Dendritic cell treated with granulocyte-macrophage colony-stimulating factor and Interleukin-4, amounts not matched to agents 40 ng/mL and 50 ng/mL, for 4 days (primary cell): ENCODE measurements around the gene CD79A.
"Not testable (repeated sequence)": the region's sequence is repeated elsewhere in the genome, so short reads cannot be mapped to it uniquely, and the experiment has no call there.

Source experiments
- H3K27ac Mint-ChIP-seq: one replicate; pipeline ENCODE4 v1.8.0; 2022; ENCODE audit warnings: mild to moderate bottlenecking, mixed read lengths
- H3K27me3 Mint-ChIP-seq: one replicate; pipeline ENCODE4 v1.8.0; 2022; ENCODE audit warnings: mild to moderate bottlenecking, mixed read lengths
- H3K36me3 Mint-ChIP-seq: one replicate; pipeline ENCODE4 v1.8.0; 2022; ENCODE audit warnings: low read depth, mixed read lengths
- H3K4me1 Mint-ChIP-seq: one replicate; pipeline ENCODE4 v1.8.0; 2022; ENCODE audit warnings: low read depth, mixed read lengths
- H3K4me3 Mint-ChIP-seq: one replicate; pipeline ENCODE4 v1.8.0; 2022; ENCODE audit warnings: mild to moderate bottlenecking, moderate library complexity, mixed read lengths
- H3K9me3 Mint-ChIP-seq: one replicate; pipeline ENCODE4 v1.8.0; 2022; ENCODE audit warnings: mixed read lengths
- intact Hi-C: fragments of 100-400 bp; cut with micrococcal nuclease; formaldehyde crosslinking; loops from one replicate; pipeline ENCODE4 v1.15.0; 2022

The CD79A gene

GRCh38 chr19:41870401-41870873 is 6.6 kb upstream of the CD79A start:
- Mint-ChIP-seq H3K9me3 (no peaks in the 10 kb centered on the region), H3K4me3 (peak overlapping the region; percentile 17), H3K36me3 (peaks cover 75% of the 10 kb centered on the region), H3K4me1 (peaks cover 81% of the 10 kb centered on the region), H3K27ac (peak overlapping the region; percentile 77), H3K27me3 (no peaks in the 10 kb centered on the region)
- intact Hi-C loops = loop anchor here (5.0 kb wide), 1 partner anchor 87 kb away; the partner anchor contains the start of gene RABAC1

GRCh38 chr19:41871573-41872383 is 5.3 kb upstream of the CD79A start:
- Mint-ChIP-seq H3K27ac (peak overlapping the region; percentile 77), H3K4me3 (no peak overlapping the region), H3K9me3 (no peaks in the 10 kb centered on the region), H3K4me1 (peaks cover 76% of the 10 kb centered on the region), H3K27me3 (no peaks in the 10 kb centered on the region), H3K36me3 (peaks cover 61% of the 10 kb centered on the region)
- intact Hi-C loops = loop anchor here (2.0 to 5.0 kb wide), 2 partner anchors 63 to 86 kb away; partner anchors contain the start of gene RABAC1

- peak overlapping the region; percentile 77 for H3K27ac Mint-ChIP-seq
- H3K9me3 Mint-ChIP-seq = no peaks in the 10 kb centered on the region
- H3K27me3 Mint-ChIP-seq = no peaks in the 10 kb centered on the region
- peaks cover 76% of the 10 kb centered on the region for H3K4me1 Mint-ChIP-seq
- peaks cover 55% of the 10 kb centered on the region for H3K36me3 Mint-ChIP-seq
- intact Hi-C loops = loop anchor here (2.0 to 5.0 kb wide), 2 partner anchors 62 to 85 kb away; partner anchors contain the start of gene RABAC1
- H3K4me3 Mint-ChIP-seq = peak overlapping the region; percentile 20
These were observed 4.7 kb upstream of the CD79A start for GRCh38 chr19:41872384-41872774.

GRCh38 chr19:41872775-41873647 is 4.1 kb upstream of the CD79A start:
- Mint-ChIP-seq H3K4me3 (no peak overlapping the region), H3K27me3 (no peaks in the 10 kb centered on the region), H3K27ac (no peak overlapping the region), H3K36me3 (peaks cover 49% of the 10 kb centered on the region), H3K4me1 (peaks cover 76% of the 10 kb centered on the region), H3K9me3 (no peaks in the 10 kb centered on the region)
- intact Hi-C loops = loop anchor here (2.0 to 5.0 kb wide), 2 partner anchors 62 to 84 kb away; partner anchors contain the start of gene RABAC1

- H3K4me3 Mint-ChIP-seq, intact Hi-C loops: not testable (repeated sequence)
- H3K4me1 Mint-ChIP-seq = peaks cover 61% of the 10 kb centered on the region
These were observed 1.1 kb upstream of the CD79A start for GRCh38 chr19:41875973-41876372.

GRCh38 chr19:41877916-41878905 is 1.1 kb downstream of the CD79A start:
- Mint-ChIP-seq H3K27me3 (no peaks in the 10 kb centered on the region), H3K4me3 (peak overlapping the region; percentile 2), H3K36me3 (no peaks in the 10 kb centered on the region), H3K4me1 (peaks cover 51% of the 10 kb centered on the region), H3K9me3 (no peaks in the 10 kb centered on the region), H3K27ac (peak overlapping the region; percentile 73)
- intact Hi-C loops = no loop called here

More at GRCh38 chr19:41875973-41876372, 1.1 kb upstream of the CD79A start:
- not testable (repeated sequence) for H3K9me3 Mint-ChIP-seq, H3K27ac Mint-ChIP-seq, H3K27me3 Mint-ChIP-seq
- H3K36me3 Mint-ChIP-seq = peaks cover 19% of the 10 kb centered on the region

GRCh38 chr19:41879080-41879479 is 2.0 kb downstream of the CD79A start:
- intact Hi-C loops = no loop called here
- Mint-ChIP-seq H3K27ac (peak overlapping the region; percentile 73), H3K9me3 (no peaks in the 10 kb centered on the region)

GRCh38 chr19:41879670-41880328 is 2.7 kb downstream of the CD79A start:
- Mint-ChIP-seq H3K27ac (peak overlapping the region; percentile 47), H3K9me3 (no peaks in the 10 kb centered on the region), H3K27me3 (no peaks in the 10 kb centered on the region), H3K4me1 (peaks cover 53% of the 10 kb centered on the region), H3K36me3 (peaks cover 8% of the 10 kb centered on the region), H3K4me3 (no peak overlapping the region)
- intact Hi-C loops = no loop called here

More at GRCh38 chr19:41879080-41879479, 2.0 kb downstream of the CD79A start:
- Mint-ChIP-seq H3K27me3 (no peaks in the 10 kb centered on the region), H3K4me1 (peaks cover 48% of the 10 kb centered on the region), H3K4me3 (no peak overlapping the region), H3K36me3 (peaks cover 6% of the 10 kb centered on the region)

- Mint-ChIP-seq H3K4me1 (peaks cover 58% of the 10 kb centered on the region), H3K27me3 (no peaks in the 10 kb centered on the region), H3K27ac (peak overlapping the region; percentile 47), H3K4me3 (no peak overlapping the region), H3K9me3 (no peaks in the 10 kb centered on the region), H3K36me3 (peaks cover 12% of the 10 kb centered on the region)
- intact Hi-C loops = no loop called here
These were observed 3.2 kb downstream of the CD79A start for GRCh38 chr19:41880329-41880708.

- Mint-ChIP-seq H3K27me3 (no peaks in the 10 kb centered on the region), H3K27ac (peak within 1 kb of the TSS; percentile 74), H3K4me1 (peaks cover 63% of the 10 kb centered on the region), H3K9me3 (no peaks in the 10 kb centered on the region), H3K4me3 (peak within 1 kb of the TSS; percentile 76), H3K36me3 (peaks cover 35% of the 10 kb centered on the region)
- intact Hi-C loops = no loop called here
These were observed 5.7 kb downstream of the CD79A start, which contains the start of gene ARHGEF1 for GRCh38 chr19:41882568-41883462. Gene ARHGEF1, plus strand, starts transcription at chr19:41883184. Its CDS starts 4,899 bp downstream, at chr19:41888083.

GRCh38 chr19:41883463-41883820 is 6.4 kb downstream of the CD79A start:
- H3K27me3 Mint-ChIP-seq = no peaks in the 10 kb centered on the region
- peak overlapping the region; percentile 76 for H3K4me3 Mint-ChIP-seq
- H3K36me3 Mint-ChIP-seq = peaks cover 42% of the 10 kb centered on the region
- intact Hi-C loops = no loop called here
- peak overlapping the region; percentile 74 for H3K27ac Mint-ChIP-seq
- peaks cover 61% of the 10 kb centered on the region for H3K4me1 Mint-ChIP-seq
- H3K9me3 Mint-ChIP-seq = no peaks in the 10 kb centered on the region
